Ovary (tissue), 3 donors: ENCODE measurements around the gene PMP22.

ENCODE experiments used
- EP300 ChIP-seq: sonication (generic); formaldehyde crosslinking; IDR thresholded peaks from one replicate; pipeline ENCODE4 v1.6.1; 2017; ENCODE audit warnings: antibody characterized with exemption
- POLR2A ChIP-seq: fragments of 450-650 bp; IDR thresholded peaks from one replicate; pipeline ENCODE4 v1.6.1; 2017; ENCODE audit warnings: antibody characterized with exemption, mild to moderate bottlenecking, moderate library complexity
- TF ChIP-seq, protein P1 (sequence below), 3 donors: fragments of 450-650 bp in 2 of 3; fragments of 200-600 bp in 1 of 3; IDR thresholded peaks; one replicate each; pipeline versions ENCODE4 v1.5.1 to v1.8.0; 2016 to 2022; ENCODE audit warnings: antibody characterized with exemption in 3 of 3, mild to moderate bottlenecking in 1 of 3
- donor health status: DM: no; HTN: no; CAD: no.

DNA sequence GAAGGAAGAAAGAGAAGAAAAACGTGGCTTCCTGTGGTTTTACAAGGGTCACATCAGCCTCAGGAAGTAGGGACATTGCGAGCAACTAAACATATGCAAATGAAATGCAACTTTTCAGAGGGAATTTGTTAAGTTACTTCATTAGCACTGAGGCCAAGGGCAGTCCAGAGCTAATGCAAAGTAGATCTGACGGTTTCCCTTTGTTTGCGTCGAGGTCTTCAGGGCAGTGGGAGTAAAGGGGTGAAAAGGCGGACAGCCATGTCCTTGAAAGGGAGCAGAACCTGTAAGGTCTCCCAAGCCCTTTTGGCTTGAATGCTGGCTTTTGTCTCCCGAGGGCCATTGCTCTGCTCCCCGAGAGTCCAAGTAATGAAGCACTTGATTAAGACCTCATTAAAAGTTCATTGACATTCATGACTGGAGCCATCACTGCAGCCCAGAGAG is 85.0 kb downstream of the PMP22 start:
- TF ChIP-seq POLR2A (no peak), EP300 (no peak)
- TF ChIP-seq, protein P1, sequence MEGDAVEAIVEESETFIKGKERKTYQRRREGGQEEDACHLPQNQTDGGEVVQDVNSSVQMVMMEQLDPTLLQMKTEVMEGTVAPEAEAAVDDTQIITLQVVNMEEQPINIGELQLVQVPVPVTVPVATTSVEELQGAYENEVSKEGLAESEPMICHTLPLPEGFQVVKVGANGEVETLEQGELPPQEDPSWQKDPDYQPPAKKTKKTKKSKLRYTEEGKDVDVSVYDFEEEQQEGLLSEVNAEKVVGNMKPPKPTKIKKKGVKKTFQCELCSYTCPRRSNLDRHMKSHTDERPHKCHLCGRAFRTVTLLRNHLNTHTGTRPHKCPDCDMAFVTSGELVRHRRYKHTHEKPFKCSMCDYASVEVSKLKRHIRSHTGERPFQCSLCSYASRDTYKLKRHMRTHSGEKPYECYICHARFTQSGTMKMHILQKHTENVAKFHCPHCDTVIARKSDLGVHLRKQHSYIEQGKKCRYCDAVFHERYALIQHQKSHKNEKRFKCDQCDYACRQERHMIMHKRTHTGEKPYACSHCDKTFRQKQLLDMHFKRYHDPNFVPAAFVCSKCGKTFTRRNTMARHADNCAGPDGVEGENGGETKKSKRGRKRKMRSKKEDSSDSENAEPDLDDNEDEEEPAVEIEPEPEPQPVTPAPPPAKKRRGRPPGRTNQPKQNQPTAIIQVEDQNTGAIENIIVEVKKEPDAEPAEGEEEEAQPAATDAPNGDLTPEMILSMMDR (IDR thresholded peaks at IDR 0.05): no peak
